Mesenchymal stem cell (in vitro differentiated cells and primary cell): ENCODE results near the gene PLCB2.

ENCODE experiments used
- DNase-seq: peaks from one replicate; pipeline ENCODE4 v3.0.0-alpha.2; 2013
- H2AFZ ChIP-seq: one replicate; pipeline ENCODE4 v1.6.1; 2013; ENCODE audit warnings: low read depth, mild to moderate bottlenecking, control low read depth, inconsistent platforms, low read length, moderate library complexity
- H2AK5ac ChIP-seq: 2 replicates; pipeline ENCODE4 v1.6.1; 2013; ENCODE audit warnings: low read length, moderate library complexity, mild to moderate bottlenecking, inconsistent platforms; ENCODE audit not compliant: severe bottlenecking
- H2BK120ac ChIP-seq: one replicate; pipeline ENCODE4 v1.6.1; 2013; ENCODE audit warnings: low read depth, mild to moderate bottlenecking, inconsistent platforms, low read length, moderate library complexity
- H2BK12ac ChIP-seq, 2 experiments: one replicate each; pipeline ENCODE4 v1.6.1; 2013; ENCODE audit warnings: inconsistent platforms in 2 of 2, low read length in 2 of 2, mild to moderate bottlenecking in 2 of 2, moderate library complexity in 2 of 2, control low read depth in 1 of 2
- H2BK15ac ChIP-seq: one replicate; pipeline ENCODE4 v1.6.1; 2013; ENCODE audit warnings: mild to moderate bottlenecking, low read depth, inconsistent platforms; ENCODE audit not compliant: poor library complexity, severe bottlenecking
- H2BK5ac ChIP-seq: 2 replicates; pipeline ENCODE4 v1.6.1; 2013; ENCODE audit warnings: low read depth, mild to moderate bottlenecking, low read length, control low read depth, inconsistent platforms; ENCODE audit not compliant: poor library complexity, severe bottlenecking
- H3K14ac ChIP-seq, 2 experiments: one replicate each; pipeline ENCODE4 v1.6.1; 2013; ENCODE audit warnings: inconsistent platforms in 2 of 2, low read length in 2 of 2, control low read depth in 1 of 2, mild to moderate bottlenecking in 1 of 2, moderate library complexity in 1 of 2
- H3K18ac ChIP-seq, 2 experiments: one replicate each; pipeline ENCODE4 v1.6.1; 2013; ENCODE audit warnings: inconsistent platforms in 2 of 2, low read length in 2 of 2, control low read depth in 1 of 2, low read depth in 1 of 2, mild to moderate bottlenecking in 1 of 2
- H3K23ac ChIP-seq, 2 experiments: one replicate each; pipeline ENCODE4 v1.6.1; 2013; ENCODE audit warnings: inconsistent platforms in 2 of 2, low read length in 2 of 2, mild to moderate bottlenecking in 2 of 2, moderate library complexity in 2 of 2, control low read depth in 1 of 2
- H3K27ac ChIP-seq: 2 replicates; pipeline ENCODE4 v1.5.1; 2013; ENCODE audit warnings: mild to moderate bottlenecking, moderate library complexity, low read length, control low read depth, inconsistent platforms; ENCODE audit not compliant: poor library complexity, severe bottlenecking
- H3K27me3 ChIP-seq, 2 experiments: 2 replicates each; pipeline versions ENCODE4 v1.6.1 to v1.7.0; 2013; ENCODE audit warnings: low read length in 2 of 2, mild to moderate bottlenecking in 2 of 2, moderate library complexity in 2 of 2, control low read depth in 1 of 2, inconsistent platforms in 1 of 2; ENCODE audit not compliant: control insufficient read depth in 1 of 2, insufficient read depth in 1 of 2
- H3K36me3 ChIP-seq, 2 experiments: 2 replicates each; pipeline versions ENCODE4 v1.6.1 to v1.7.0; 2013; ENCODE audit warnings: low read length in 2 of 2, control low read depth in 1 of 2, inconsistent platforms in 1 of 2, low read depth in 1 of 2, mild to moderate bottlenecking in 1 of 2; ENCODE audit not compliant: insufficient read depth in 2 of 2, control insufficient read depth in 1 of 2
- H3K4ac ChIP-seq, 2 experiments: one replicate each; pipeline ENCODE4 v1.6.1; 2013; ENCODE audit warnings: inconsistent platforms in 2 of 2, low read length in 2 of 2, mild to moderate bottlenecking in 2 of 2, moderate library complexity in 2 of 2, control low read depth in 1 of 2, low read depth in 1 of 2
- H3K4me1 ChIP-seq: 2 replicates; pipeline ENCODE4 v1.6.1; 2013; ENCODE audit warnings: low read depth, low read length, control low read depth; ENCODE audit not compliant: control insufficient read depth, insufficient read depth
- H3K4me2 ChIP-seq: 2 replicates; pipeline ENCODE4 v1.6.1; 2013; ENCODE audit warnings: low read length, mild to moderate bottlenecking, inconsistent platforms; ENCODE audit not compliant: poor library complexity, severe bottlenecking
- H3K4me3 ChIP-seq, 2 experiments: 2 replicates each; pipeline versions ENCODE4 v1.5.1 to v1.7.0; 2013; ENCODE audit warnings: low read length in 2 of 2, mild to moderate bottlenecking in 2 of 2, control low read depth in 1 of 2, low read depth in 1 of 2; ENCODE audit not compliant: insufficient read depth in 1 of 2
- H3K79me1 ChIP-seq: replicated peaks from 2 replicates; pipeline ENCODE4 v1.6.1; 2013; ENCODE audit warnings: mild to moderate bottlenecking, control low read depth, low read length, inconsistent platforms; ENCODE audit not compliant: poor library complexity, severe bottlenecking
- H3K9ac ChIP-seq: 2 replicates; pipeline ENCODE4 v1.7.0; 2013; ENCODE audit warnings: mild to moderate bottlenecking, low read length, moderate library complexity
- H3K9me3 ChIP-seq: 2 replicates; pipeline ENCODE4 v1.7.0; 2013; ENCODE audit warnings: mild to moderate bottlenecking, low read length; ENCODE audit not compliant: control insufficient read depth
- H4K8ac ChIP-seq: one replicate; pipeline ENCODE4 v1.6.1; 2013; ENCODE audit warnings: inconsistent platforms, mild to moderate bottlenecking, low read length, moderate library complexity
- H4K91ac ChIP-seq: one replicate; pipeline ENCODE4 v1.6.1; 2013; ENCODE audit warnings: mild to moderate bottlenecking, low read length, inconsistent platforms
- WGBS: methylation state at CpG from one replicate; pipeline ENCODE4 v1.1.7; 2013; ENCODE audit warnings: mixed read lengths; 5-methylcytosine and 5-hydroxymethylcytosine counted together

The PLCB2 gene

DNA sequence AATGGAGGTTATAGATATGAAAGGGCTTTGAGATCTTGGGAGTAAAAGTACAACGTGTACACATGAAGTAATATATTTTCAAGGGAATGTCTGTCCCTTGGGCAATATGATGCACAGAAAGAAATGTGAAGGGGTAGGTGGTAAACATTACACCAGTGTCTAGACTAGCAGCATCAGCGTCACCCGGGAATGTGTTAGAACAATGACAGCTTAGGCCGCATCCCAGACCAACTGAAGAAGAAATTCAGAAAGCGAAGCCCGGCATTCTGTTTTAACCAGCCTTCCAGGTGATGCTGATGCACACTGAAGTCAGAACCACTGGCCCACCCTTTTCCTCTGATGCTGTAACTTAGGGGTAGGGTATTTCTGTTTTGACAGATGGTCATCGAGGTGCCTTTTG, 22.1 kb upstream of the PLCB2 start:
- peaks cover 4 to 18% of the 10 kb centered on the region in 2 experiments for H3K36me3 ChIP-seq
- no peak overlapping the region for H4K91ac ChIP-seq
- H3K18ac ChIP-seq = peak overlapping the region; percentile 65 to 92
- H2AK5ac ChIP-seq = peak overlapping the region; percentile 51
- no peak overlapping the region for H2AFZ ChIP-seq
- WGBS = 82% methylated on average over 7 of the region's 7 CpGs
- H3K79me1 ChIP-seq = peaks cover 8% of the 10 kb centered on the region
- peak overlapping the region; percentile 73 for H4K8ac ChIP-seq
- peak overlapping the region; percentile 42 for H2BK120ac ChIP-seq
- no peaks in the 10 kb centered on the region for H3K27me3 ChIP-seq
- H3K27ac ChIP-seq = peak overlapping the region; percentile 95
- no peak overlapping the region for H3K4me2 ChIP-seq
- no peak overlapping the region for H3K23ac ChIP-seq
- H3K9ac ChIP-seq = no peak overlapping the region
- no peak overlapping the region for H2BK15ac ChIP-seq
- H3K14ac ChIP-seq = no peak overlapping the region
- peak overlapping the region; percentile 65 to 93 for H2BK12ac ChIP-seq
- H3K4ac ChIP-seq = peak overlapping the region in 1 of 2 experiments; percentile 50
- peaks cover 41% of the 10 kb centered on the region for H3K4me1 ChIP-seq
- H3K4me3 ChIP-seq = no peak overlapping the region
- no peaks in the 10 kb centered on the region for H3K9me3 ChIP-seq
- H2BK5ac ChIP-seq = no peak overlapping the region
- peak; percentile 70 for DNase-seq

- Histone ChIP-seq H3K4ac (peak overlapping the region; percentile 46 to 89), H2BK5ac (peak overlapping the region; percentile 91), H3K9ac (no peak overlapping the region), H3K4me2 (peak overlapping the region; percentile 8), H2AFZ (no peak overlapping the region), H3K27me3 (no peaks in the 10 kb centered on the region), H3K23ac (no peak overlapping the region), H3K14ac (no peak overlapping the region), H3K4me1 (peaks cover 31% of the 10 kb centered on the region), H2BK15ac (no peak overlapping the region), H2AK5ac (peak overlapping the region; percentile 94), H3K36me3 (peaks cover 4 to 11% of the 10 kb centered on the region in 2 experiments), H3K27ac (peak overlapping the region; percentile 95), H3K4me3 (no peak overlapping the region), H3K18ac (peak overlapping the region; percentile 81 to 95), H4K91ac (peak overlapping the region; percentile 76), H3K79me1 (peaks cover 5% of the 10 kb centered on the region), H2BK120ac (peak overlapping the region; percentile 76), H2BK12ac (peak overlapping the region; percentile 33 to 78), H3K9me3 (no peaks in the 10 kb centered on the region), H4K8ac (peak overlapping the region; percentile 52)
- DNase-seq = peak; percentile 51
- WGBS = 53% methylated on average over 5 of the region's 5 CpGs
These were observed 21.0 kb upstream of the PLCB2 start for GRCh38 chr15:40328751-40329150.

GRCh38 chr15:40328176-40328575, 20.4 kb upstream of the PLCB2 start:
- Histone ChIP-seq H3K27me3 (no peaks in the 10 kb centered on the region), H2BK12ac (peak overlapping the region; percentile 33 to 78), H2AK5ac (peak overlapping the region; percentile 94), H3K4me2 (peak overlapping the region; percentile 8), H3K14ac (peak overlapping the region in 1 of 2 experiments; percentile 13), H4K8ac (peak overlapping the region; percentile 83), H3K4me3 (no peak overlapping the region), H3K27ac (peak overlapping the region; percentile 95), H3K9me3 (no peaks in the 10 kb centered on the region), H3K36me3 (peaks cover 4 to 9% of the 10 kb centered on the region in 2 experiments), H3K18ac (peak overlapping the region; percentile 81 to 95), H2AFZ (no peak overlapping the region), H2BK120ac (peak overlapping the region; percentile 76), H2BK5ac (peak overlapping the region; percentile 91), H3K23ac (no peak overlapping the region), H2BK15ac (peak overlapping the region; percentile 1), H3K9ac (no peak overlapping the region), H4K91ac (peak overlapping the region; percentile 76), H3K4me1 (peaks cover 28% of the 10 kb centered on the region), H3K79me1 (peaks cover 5% of the 10 kb centered on the region), H3K4ac (peak overlapping the region; percentile 46 to 89)
- WGBS = 4% methylated on average over 3 of the region's 3 CpGs
- DNase-seq = peak; percentile 84

DNA sequence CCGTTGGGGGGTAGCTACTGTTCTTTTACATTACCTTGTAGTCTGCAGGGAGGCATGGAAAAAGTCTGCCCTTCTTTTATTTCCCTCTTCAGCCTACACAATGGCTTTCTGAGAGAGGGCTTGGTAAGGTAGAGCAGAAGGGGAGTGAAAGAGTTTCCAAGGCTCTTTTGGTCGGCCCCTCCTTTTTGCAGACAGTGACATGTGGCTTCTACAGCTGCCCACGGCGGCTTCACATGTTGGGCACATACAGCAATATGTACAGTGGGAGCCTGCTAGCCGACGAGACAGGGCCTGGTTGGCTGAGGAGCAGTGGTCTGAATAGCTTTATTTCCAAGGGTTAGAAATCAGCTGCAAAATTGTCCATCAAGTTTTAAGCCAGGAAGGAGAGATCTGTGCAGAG, 19.7 kb upstream of the PLCB2 start:
- peak overlapping the region; percentile 84 for H4K91ac ChIP-seq
- DNase-seq = no peak
- peaks cover 4 to 5% of the 10 kb centered on the region in 2 experiments for H3K36me3 ChIP-seq
- H3K4ac ChIP-seq = peak overlapping the region; percentile 84 to 85
- peak overlapping the region; percentile 86 for H2BK15ac ChIP-seq
- H2BK5ac ChIP-seq = peak overlapping the region; percentile 87
- no peaks in the 10 kb centered on the region for H3K27me3 ChIP-seq
- H3K14ac ChIP-seq = no peak overlapping the region
- H3K4me3 ChIP-seq = no peak overlapping the region
- H3K23ac ChIP-seq = peak overlapping the region in 1 of 2 experiments; percentile 2
- peak overlapping the region; percentile 80 to 82 for H3K18ac ChIP-seq
- H3K9me3 ChIP-seq = no peaks in the 10 kb centered on the region
- H2AFZ ChIP-seq = no peak overlapping the region
- 37% methylated on average over 6 of the region's 6 CpGs for WGBS
- peak overlapping the region in 1 of 2 experiments; percentile 44 for H2BK12ac ChIP-seq
- H2AK5ac ChIP-seq = peak overlapping the region; percentile 95
- H2BK120ac ChIP-seq = peak overlapping the region; percentile 64
- H3K27ac ChIP-seq = peak overlapping the region; percentile 95
- no peak overlapping the region for H3K9ac ChIP-seq
- peak overlapping the region; percentile 74 for H4K8ac ChIP-seq
- peaks cover 34% of the 10 kb centered on the region for H3K4me1 ChIP-seq
- peak overlapping the region; percentile 3 for H3K4me2 ChIP-seq
- H3K79me1 ChIP-seq = peaks cover 5% of the 10 kb centered on the region
